Astrocyte (in vitro differentiated cells and primary cell): Measurements from ENCODE around the gene IL17B.

ENCODE experiments used
- CTCF ChIP-seq: IDR thresholded peaks from 2 replicates; pipeline ENCODE4 v1.5.1; 2011; ENCODE audit warnings: low read depth, mild to moderate bottlenecking, inconsistent platforms, low read length, moderate library complexity; ENCODE audit not compliant: insufficient read depth
- EZH2 ChIP-seq: IDR thresholded peaks from 2 replicates; pipeline ENCODE4 v1.6.1; 2012; ENCODE audit warnings: mild to moderate bottlenecking, low read length, inconsistent platforms; ENCODE audit not compliant: insufficient read depth

GRCh38 chr5:149362541-149362940 lies 16.6 kb downstream of the IL17B start:
- TF ChIP-seq CTCF (no peak), EZH2 (no peak)
